ENCODE results near the gene CHST10.

DNA sequence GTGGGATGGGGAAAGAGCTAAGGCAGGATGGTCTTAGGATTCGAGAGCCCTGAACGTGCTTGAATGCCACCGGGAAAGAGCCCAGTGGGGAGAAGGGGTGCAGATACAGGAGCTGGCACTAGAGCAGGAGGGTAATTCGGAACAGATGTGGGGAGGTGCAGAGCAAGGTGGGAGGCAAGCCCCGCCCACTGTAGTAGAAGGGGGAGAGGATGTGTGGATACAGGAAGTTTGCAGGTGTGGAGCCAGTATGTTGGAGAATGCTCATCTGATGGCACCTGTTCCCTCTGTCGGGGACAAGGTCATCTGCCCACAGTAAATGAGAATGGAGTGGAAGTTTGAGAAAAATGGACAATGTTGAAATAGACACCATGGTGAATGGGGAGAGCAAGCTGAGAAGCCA, 28.8 kb downstream of the CHST10 start:
- TF ChIP-seq, protein P1, sequence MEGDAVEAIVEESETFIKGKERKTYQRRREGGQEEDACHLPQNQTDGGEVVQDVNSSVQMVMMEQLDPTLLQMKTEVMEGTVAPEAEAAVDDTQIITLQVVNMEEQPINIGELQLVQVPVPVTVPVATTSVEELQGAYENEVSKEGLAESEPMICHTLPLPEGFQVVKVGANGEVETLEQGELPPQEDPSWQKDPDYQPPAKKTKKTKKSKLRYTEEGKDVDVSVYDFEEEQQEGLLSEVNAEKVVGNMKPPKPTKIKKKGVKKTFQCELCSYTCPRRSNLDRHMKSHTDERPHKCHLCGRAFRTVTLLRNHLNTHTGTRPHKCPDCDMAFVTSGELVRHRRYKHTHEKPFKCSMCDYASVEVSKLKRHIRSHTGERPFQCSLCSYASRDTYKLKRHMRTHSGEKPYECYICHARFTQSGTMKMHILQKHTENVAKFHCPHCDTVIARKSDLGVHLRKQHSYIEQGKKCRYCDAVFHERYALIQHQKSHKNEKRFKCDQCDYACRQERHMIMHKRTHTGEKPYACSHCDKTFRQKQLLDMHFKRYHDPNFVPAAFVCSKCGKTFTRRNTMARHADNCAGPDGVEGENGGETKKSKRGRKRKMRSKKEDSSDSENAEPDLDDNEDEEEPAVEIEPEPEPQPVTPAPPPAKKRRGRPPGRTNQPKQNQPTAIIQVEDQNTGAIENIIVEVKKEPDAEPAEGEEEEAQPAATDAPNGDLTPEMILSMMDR (IDR thresholded peaks at IDR 0.05 in 2 of 3, conservative IDR thresholded peaks at IDR 0.05 in 1 of 3; ENCODE audit: control insufficient read depth in 2 of 3, extremely low read depth in 1 of 3, insufficient read depth in 1 of 3, low read depth in 3 of 3, low read length in 3 of 3): no peak
- no peak for TF ChIP-seq POLR2A (IDR thresholded peaks at IDR 0.05; ENCODE audit: low read depth, low read length)
- TF ChIP-seq, protein P2, sequence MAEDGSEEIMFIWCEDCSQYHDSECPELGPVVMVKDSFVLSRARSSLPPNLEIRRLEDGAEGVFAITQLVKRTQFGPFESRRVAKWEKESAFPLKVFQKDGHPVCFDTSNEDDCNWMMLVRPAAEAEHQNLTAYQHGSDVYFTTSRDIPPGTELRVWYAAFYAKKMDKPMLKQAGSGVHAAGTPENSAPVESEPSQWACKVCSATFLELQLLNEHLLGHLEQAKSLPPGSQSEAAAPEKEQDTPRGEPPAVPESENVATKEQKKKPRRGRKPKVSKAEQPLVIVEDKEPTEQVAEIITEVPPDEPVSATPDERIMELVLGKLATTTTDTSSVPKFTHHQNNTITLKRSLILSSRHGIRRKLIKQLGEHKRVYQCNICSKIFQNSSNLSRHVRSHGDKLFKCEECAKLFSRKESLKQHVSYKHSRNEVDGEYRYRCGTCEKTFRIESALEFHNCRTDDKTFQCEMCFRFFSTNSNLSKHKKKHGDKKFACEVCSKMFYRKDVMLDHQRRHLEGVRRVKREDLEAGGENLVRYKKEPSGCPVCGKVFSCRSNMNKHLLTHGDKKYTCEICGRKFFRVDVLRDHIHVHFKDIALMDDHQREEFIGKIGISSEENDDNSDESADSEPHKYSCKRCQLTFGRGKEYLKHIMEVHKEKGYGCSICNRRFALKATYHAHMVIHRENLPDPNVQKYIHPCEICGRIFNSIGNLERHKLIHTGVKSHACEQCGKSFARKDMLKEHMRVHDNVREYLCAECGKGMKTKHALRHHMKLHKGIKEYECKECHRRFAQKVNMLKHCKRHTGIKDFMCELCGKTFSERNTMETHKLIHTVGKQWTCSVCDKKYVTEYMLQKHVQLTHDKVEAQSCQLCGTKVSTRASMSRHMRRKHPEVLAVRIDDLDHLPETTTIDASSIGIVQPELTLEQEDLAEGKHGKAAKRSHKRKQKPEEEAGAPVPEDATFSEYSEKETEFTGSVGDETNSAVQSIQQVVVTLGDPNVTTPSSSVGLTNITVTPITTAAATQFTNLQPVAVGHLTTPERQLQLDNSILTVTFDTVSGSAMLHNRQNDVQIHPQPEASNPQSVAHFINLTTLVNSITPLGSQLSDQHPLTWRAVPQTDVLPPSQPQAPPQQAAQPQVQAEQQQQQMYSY (CRISPR knock-in tag; IDR thresholded peaks at IDR 0.05): no peak
- TF ChIP-seq, protein P3, sequence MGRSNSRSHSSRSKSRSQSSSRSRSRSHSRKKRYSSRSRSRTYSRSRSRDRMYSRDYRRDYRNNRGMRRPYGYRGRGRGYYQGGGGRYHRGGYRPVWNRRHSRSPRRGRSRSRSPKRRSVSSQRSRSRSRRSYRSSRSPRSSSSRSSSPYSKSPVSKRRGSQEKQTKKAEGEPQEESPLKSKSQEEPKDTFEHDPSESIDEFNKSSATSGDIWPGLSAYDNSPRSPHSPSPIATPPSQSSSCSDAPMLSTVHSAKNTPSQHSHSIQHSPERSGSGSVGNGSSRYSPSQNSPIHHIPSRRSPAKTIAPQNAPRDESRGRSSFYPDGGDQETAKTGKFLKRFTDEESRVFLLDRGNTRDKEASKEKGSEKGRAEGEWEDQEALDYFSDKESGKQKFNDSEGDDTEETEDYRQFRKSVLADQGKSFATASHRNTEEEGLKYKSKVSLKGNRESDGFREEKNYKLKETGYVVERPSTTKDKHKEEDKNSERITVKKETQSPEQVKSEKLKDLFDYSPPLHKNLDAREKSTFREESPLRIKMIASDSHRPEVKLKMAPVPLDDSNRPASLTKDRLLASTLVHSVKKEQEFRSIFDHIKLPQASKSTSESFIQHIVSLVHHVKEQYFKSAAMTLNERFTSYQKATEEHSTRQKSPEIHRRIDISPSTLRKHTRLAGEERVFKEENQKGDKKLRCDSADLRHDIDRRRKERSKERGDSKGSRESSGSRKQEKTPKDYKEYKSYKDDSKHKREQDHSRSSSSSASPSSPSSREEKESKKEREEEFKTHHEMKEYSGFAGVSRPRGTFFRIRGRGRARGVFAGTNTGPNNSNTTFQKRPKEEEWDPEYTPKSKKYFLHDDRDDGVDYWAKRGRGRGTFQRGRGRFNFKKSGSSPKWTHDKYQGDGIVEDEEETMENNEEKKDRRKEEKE (IDR thresholded peaks at IDR 0.05): no peak
- TF ChIP-seq CREB1 (IDR thresholded peaks at IDR 0.05; ENCODE audit: low read depth): no peak
- TF ChIP-seq, protein P4, sequence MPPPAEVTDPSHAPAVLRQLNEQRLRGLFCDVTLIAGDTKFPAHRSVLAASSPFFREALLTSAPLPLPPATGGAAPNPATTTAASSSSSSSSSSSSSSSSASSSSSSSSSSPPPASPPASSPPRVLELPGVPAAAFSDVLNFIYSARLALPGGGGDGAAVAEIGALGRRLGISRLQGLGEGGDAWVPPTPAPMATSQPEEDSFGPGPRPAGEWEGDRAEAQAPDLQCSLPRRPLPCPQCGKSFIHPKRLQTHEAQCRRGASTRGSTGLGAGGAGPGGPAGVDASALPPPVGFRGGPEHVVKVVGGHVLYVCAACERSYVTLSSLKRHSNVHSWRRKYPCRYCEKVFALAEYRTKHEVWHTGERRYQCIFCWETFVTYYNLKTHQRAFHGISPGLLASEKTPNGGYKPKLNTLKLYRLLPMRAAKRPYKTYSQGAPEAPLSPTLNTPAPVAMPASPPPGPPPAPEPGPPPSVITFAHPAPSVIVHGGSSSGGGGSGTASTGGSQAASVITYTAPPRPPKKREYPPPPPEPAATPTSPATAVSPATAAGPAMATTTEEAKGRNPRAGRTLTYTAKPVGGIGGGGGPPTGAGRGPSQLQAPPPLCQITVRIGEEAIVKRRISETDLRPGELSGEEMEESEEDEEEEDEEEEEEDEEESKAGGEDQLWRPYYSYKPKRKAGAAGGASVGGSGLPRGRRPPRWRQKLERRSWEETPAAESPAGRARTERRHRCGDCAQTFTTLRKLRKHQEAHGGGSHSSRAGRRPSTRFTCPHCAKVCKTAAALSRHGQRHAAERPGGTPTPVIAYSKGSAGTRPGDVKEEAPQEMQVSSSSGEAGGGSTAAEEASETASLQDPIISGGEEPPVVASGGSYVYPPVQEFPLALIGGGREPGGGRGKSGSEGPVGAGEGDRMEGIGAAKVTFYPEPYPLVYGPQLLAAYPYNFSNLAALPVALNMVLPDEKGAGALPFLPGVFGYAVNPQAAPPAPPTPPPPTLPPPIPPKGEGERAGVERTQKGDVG (CRISPR knock-in tag; IDR thresholded peaks at IDR 0.05): no peak
- no peak for TF ChIP-seq CBX5 (IDR thresholded peaks at IDR 0.05; ENCODE audit: low read depth)
- no peak for TF ChIP-seq NFYB (IDR thresholded peaks at IDR 0.05; ENCODE audit: insufficient read depth, low read depth, low read length)
- TF ChIP-seq, protein P5, sequence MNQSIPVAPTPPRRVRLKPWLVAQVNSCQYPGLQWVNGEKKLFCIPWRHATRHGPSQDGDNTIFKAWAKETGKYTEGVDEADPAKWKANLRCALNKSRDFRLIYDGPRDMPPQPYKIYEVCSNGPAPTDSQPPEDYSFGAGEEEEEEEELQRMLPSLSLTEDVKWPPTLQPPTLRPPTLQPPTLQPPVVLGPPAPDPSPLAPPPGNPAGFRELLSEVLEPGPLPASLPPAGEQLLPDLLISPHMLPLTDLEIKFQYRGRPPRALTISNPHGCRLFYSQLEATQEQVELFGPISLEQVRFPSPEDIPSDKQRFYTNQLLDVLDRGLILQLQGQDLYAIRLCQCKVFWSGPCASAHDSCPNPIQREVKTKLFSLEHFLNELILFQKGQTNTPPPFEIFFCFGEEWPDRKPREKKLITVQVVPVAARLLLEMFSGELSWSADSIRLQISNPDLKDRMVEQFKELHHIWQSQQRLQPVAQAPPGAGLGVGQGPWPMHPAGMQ (IDR thresholded peaks at IDR 0.05; ENCODE audit: borderline replicate concordance): no peak
- TF ChIP-seq JUND (IDR thresholded peaks at IDR 0.05; ENCODE audit: low read depth, low read length): no peak
- TF ChIP-seq, protein P6, sequence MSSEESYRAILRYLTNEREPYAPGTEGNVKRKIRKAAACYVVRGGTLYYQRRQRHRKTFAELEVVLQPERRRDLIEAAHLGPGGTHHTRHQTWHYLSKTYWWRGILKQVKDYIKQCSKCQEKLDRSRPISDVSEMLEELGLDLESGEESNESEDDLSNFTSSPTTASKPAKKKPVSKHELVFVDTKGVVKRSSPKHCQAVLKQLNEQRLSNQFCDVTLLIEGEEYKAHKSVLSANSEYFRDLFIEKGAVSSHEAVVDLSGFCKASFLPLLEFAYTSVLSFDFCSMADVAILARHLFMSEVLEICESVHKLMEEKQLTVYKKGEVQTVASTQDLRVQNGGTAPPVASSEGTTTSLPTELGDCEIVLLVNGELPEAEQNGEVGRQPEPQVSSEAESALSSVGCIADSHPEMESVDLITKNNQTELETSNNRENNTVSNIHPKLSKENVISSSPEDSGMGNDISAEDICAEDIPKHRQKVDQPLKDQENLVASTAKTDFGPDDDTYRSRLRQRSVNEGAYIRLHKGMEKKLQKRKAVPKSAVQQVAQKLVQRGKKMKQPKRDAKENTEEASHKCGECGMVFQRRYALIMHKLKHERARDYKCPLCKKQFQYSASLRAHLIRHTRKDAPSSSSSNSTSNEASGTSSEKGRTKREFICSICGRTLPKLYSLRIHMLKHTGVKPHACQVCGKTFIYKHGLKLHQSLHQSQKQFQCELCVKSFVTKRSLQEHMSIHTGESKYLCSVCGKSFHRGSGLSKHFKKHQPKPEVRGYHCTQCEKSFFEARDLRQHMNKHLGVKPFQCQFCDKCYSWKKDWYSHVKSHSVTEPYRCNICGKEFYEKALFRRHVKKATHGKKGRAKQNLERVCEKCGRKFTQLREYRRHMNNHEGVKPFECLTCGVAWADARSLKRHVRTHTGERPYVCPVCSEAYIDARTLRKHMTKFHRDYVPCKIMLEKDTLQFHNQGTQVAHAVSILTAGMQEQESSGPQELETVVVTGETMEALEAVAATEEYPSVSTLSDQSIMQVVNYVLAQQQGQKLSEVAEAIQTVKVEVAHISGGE (CRISPR knock-in tag; IDR thresholded peaks at IDR 0.05): no peak
- no peak for TF ChIP-seq CHD2 (IDR thresholded peaks at IDR 0.05; ENCODE audit: borderline replicate concordance, low read depth, low read length)

All from GM12878 (cell line).